Measurements from ENCODE around the gene NEURL1. TPM values are rescaled to one million over a fixed set of nuclear protein-coding genes. Genes with fewer than 3 reads are reported as not detected.

Gene NEURL1
- total RNA-seq, 4 donors from 2014 or later, result 67.6 to 147 (median 110) TPM

- Histone ChIP-seq H3K9me3 (no peaks in the 10 kb centered on the region), H3K27ac (no peak overlapping the region), H3K4me3 (no peak overlapping the region), H3K27me3 (no peaks in the 10 kb centered on the region), H3K36me3 (peaks cover 0 to 16% of the 10 kb centered on the region in 2 donors), H3K4me1 (peaks cover 9 to 12% of the 10 kb centered on the region in 2 donors)
- intact Hi-C loops (cut with DNase I; ENCODE audit: low total_unique reads), result no loop called here
- in situ Hi-C loops (cut with MboI; ENCODE audit: low sequenced_read_pairs in 4 of 4), result loop anchor here in 2 of 4 donors (25.0 kb wide), 2 partner anchors 162 to 288 kb away; partner anchors contain the start of gene SH3PXD2A (in 1 of the 2)
- no peak for ATAC-seq
- no peak for TF ChIP-seq CTCF (IDR thresholded peaks at IDR 0.05 in 4 of 5, conservative IDR thresholded peaks at IDR 0.05 in 1 of 5)
- no peak for TF ChIP-seq POLR2A (IDR thresholded peaks at IDR 0.05)
- DNase-seq, result no peak
Observed at GRCh38 chr10:103574097-103575061, 80.9 kb downstream of the NEURL1 start.

- no peaks in the 10 kb centered on the region for H3K9me3 ChIP-seq
- intact Hi-C loops (cut with DNase I; ENCODE audit: low total_unique reads) (no loop called here), in situ Hi-C loops (cut with MboI; ENCODE audit: low sequenced_read_pairs in 4 of 4) (loop anchor here in 2 of 4 donors (25.0 kb wide), 2 partner anchors 163 to 287 kb away; partner anchors contain the start of gene SH3PXD2A (in 1 of the 2))
- no peaks in the 10 kb centered on the region for H3K27me3 ChIP-seq
- H3K4me3 ChIP-seq, result no peak overlapping the region
- H3K4me1 ChIP-seq, result peaks cover 18 to 19% of the 10 kb centered on the region in 2 donors
- TF ChIP-seq CTCF (IDR thresholded peaks at IDR 0.05 in 4 of 5, conservative IDR thresholded peaks at IDR 0.05 in 1 of 5) (no peak), POLR2A (IDR thresholded peaks at IDR 0.05) (no peak)
- DNase-seq (no peak), ATAC-seq (no peak)
- peaks cover 0 to 16% of the 10 kb centered on the region in 2 donors for H3K36me3 ChIP-seq
- peak overlapping the region in 1 of 4 donors; percentile 41 for H3K27ac ChIP-seq
Observed at GRCh38 chr10:103575416-103576075, 82.0 kb downstream of the NEURL1 start.

GRCh38 chr10:103576076-103576471, 82.6 kb downstream of the NEURL1 start:
- ATAC-seq, result no peak
- no peaks in the 10 kb centered on the region for H3K27me3 ChIP-seq
- H3K4me3 ChIP-seq, result no peak overlapping the region
- H3K4me1 ChIP-seq, result peaks cover 24% of the 10 kb centered on the region in 2 donors
- TF ChIP-seq CTCF (IDR thresholded peaks at IDR 0.05 in 4 of 5, conservative IDR thresholded peaks at IDR 0.05 in 1 of 5) (no peak), POLR2A (IDR thresholded peaks at IDR 0.05) (no peak)
- intact Hi-C loops (cut with DNase I; ENCODE audit: low total_unique reads), result no loop called here
- peaks cover 0 to 16% of the 10 kb centered on the region in 2 donors for H3K36me3 ChIP-seq
- in situ Hi-C loops (cut with MboI; ENCODE audit: low sequenced_read_pairs in 4 of 4), result loop anchor here in 2 of 4 donors (25.0 kb wide), 2 partner anchors 164 to 286 kb away; partner anchors contain the start of gene SH3PXD2A (in 1 of the 2)
- no peaks in the 10 kb centered on the region for H3K9me3 ChIP-seq
- H3K27ac ChIP-seq, result no peak overlapping the region
- no peak for DNase-seq

DNA sequence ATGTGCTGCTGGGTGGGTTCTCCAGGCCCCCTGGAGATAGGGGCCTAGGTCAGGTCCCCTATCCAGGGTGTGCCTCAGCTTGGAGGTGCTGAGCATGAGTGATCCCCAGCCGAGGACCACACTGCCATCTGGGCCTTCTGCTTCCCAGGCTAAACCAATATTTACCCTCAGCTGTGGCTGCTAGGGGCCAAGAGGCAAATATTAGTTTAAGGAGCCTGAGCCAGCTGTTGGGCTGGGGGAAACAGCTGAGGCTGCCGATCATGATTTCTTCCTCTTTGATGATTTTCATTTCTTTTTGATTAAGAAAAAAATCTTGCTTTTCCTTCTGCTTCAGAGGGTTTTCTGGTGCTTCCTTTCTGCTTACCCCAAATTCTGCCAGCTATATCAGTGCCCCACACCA, 83.4 kb downstream of the NEURL1 start:
- peak overlapping the region in 1 of 4 donors; percentile 9 for H3K27ac ChIP-seq
- H3K27me3 ChIP-seq, result no peaks in the 10 kb centered on the region
- in situ Hi-C loops (cut with MboI; ENCODE audit: low sequenced_read_pairs in 4 of 4) (loop anchor here in 2 of 4 donors (25.0 kb wide), 2 partner anchors 165 to 285 kb away; partner anchors contain the start of gene SH3PXD2A (in 1 of the 2)), intact Hi-C loops (cut with DNase I; ENCODE audit: low total_unique reads) (no loop called here)
- ATAC-seq (no peak), DNase-seq (no peak)
- TF ChIP-seq POLR2A (IDR thresholded peaks at IDR 0.05) (no peak), CTCF (IDR thresholded peaks at IDR 0.05 in 4 of 5, conservative IDR thresholded peaks at IDR 0.05 in 1 of 5) (no peak)
- no peak overlapping the region for H3K4me3 ChIP-seq
- H3K36me3 ChIP-seq, result peaks cover 0 to 9% of the 10 kb centered on the region in 2 donors
- H3K9me3 ChIP-seq, result no peaks in the 10 kb centered on the region
- peaks cover 30 to 32% of the 10 kb centered on the region in 2 donors for H3K4me1 ChIP-seq
